M059J (cell line): Measurements from ENCODE around the gene MAN2B2. TPM values are rescaled to one million over a fixed set of nuclear protein-coding genes. Genes with fewer than 3 reads are reported as not detected.

Experiments
- DNase-seq: peaks from one replicate; pipeline ENCODE4 v3.0.0-alpha.2; 2012; ENCODE audit warnings: low read depth
- total RNA-seq: library from RNA; depleted of rRNA; stranded (reverse); fragments of >200 nt; shearing (Covaris generic); gene quantifications from 2 replicates; pipeline ENCODE4 v1.2.3, GENCODE V29; 2014; rRNA removed

MAN2B2 gene
- 22.2 and 28.8 TPM in 2 replicates for total RNA-seq

DNA sequence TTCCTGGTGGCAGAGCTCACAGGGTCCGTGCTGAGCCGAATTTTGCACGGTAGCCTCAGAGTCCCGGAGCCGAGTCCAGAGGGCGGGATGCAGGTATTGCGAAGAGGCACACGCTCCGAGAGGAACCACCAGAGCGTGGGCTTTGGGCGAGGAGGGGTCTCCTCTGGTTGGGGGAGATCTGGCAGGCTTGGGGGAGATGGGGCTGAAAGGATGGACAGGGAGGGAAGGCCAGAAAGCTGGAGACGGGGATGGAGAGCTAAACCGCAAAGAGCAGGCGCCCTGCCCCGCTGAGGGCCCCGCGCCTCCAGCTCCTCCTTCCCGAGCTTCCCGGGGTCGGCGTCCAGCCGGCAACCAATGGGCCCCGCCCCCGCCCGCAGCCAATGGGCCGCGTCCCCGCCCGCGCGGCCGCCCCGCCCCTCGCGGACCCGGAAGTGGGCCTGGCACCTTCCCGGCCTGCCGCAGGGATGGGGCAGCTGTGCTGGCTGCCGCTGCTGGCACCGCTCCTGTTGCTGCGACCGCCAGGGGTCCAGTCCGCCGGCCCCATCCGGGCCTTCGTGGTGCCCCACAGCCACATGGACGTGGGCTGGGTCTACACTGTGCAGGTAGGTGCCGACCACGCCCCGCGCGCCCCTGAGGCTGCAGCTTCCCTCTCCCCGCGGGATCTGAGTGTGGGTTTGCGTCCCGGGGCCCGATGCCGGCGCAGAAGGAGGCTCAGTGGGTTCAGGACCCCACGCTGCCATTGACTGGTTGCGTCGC lies at the start of gene MAN2B2:
TSS of gene MAN2B2 (plus strand) at position 443 of the 756 bp plus-strand sequence. CDS start at position 465, 22 bp downstream.
- DNase-seq = peak; percentile 79

DNA sequence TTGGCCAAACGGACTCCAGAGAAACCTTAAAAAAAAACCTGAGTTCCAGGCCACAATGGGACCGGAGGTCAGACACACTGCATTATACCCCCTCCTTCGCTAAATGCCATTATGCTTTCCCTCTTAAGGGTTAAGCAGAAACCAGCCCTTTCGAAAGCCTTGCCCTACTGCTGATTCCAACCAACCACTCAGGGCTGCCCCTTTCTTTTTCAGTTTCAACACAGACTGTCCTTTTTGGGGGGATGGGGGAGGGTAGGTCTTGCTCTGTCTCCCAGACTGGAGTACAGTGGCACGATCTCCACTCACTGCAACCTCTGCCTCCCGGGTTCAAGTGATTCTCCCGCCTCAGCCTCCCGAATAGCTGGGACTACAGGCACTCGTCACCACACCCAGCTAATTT lies 49.5 kb upstream of the MAN2B2 start:
- no peak for DNase-seq

DNA sequence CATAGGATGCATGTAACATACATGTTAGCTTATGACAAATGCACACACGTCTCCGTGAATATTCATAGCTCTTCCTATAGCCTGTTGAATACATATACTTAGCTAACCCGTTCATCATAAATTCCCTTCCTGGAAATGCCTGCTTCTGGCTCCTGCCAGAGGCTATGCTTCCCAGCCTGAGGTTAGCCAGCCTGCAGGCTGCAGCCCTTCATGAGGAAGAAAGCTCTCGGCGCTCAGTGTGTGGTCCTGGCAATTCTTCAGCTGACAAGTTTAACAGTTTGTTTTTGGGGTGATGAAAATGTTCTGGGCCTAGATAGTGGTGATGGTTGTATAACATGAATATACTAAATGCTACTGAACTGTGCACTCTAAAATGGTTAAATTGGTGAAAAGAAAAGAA lies 48.8 kb upstream of the MAN2B2 start:
- DNase-seq = peak; percentile 18

DNA sequence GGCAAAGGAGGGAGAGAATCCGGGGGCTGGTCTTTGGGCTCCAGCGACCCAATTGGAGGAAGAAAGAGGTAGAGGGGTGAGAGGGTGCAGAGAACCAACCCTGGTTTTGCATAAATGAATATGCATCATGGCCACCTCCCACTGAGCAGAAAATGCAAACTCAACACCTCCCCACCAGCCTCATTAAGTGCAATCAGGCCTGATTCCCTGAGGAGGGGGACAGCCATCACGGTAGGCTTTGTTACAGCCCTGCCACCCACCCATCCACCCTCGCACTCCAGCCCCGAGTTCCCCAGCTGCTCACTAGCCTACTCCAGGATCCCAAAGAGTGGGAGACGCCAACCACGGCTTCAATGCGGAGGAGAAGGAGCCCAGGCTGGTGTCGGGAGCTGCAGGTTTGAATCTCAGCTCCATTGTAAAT lies 48.3 kb upstream of the MAN2B2 start:
- no peak for DNase-seq

DNA sequence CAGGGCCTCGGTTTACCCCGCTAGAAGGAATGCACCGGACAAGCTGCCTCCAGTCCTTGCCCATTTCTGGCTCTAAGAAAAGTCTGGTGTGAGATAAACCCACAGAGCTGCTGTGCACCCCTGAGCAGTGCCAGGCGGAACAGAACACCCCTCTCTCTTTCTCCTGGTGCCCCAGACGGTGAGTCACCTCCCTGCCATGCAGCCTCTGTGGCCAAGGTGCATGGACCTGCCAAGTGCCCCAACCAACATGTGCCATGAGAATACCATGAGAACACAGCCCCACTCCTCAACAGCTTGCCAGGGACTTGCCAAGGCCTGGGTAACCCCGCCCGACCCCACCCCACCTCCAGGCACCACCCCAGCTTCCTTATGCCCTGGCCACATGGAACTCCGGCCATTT lies 47.7 kb upstream of the MAN2B2 start:
- peak; percentile 46 for DNase-seq

DNA sequence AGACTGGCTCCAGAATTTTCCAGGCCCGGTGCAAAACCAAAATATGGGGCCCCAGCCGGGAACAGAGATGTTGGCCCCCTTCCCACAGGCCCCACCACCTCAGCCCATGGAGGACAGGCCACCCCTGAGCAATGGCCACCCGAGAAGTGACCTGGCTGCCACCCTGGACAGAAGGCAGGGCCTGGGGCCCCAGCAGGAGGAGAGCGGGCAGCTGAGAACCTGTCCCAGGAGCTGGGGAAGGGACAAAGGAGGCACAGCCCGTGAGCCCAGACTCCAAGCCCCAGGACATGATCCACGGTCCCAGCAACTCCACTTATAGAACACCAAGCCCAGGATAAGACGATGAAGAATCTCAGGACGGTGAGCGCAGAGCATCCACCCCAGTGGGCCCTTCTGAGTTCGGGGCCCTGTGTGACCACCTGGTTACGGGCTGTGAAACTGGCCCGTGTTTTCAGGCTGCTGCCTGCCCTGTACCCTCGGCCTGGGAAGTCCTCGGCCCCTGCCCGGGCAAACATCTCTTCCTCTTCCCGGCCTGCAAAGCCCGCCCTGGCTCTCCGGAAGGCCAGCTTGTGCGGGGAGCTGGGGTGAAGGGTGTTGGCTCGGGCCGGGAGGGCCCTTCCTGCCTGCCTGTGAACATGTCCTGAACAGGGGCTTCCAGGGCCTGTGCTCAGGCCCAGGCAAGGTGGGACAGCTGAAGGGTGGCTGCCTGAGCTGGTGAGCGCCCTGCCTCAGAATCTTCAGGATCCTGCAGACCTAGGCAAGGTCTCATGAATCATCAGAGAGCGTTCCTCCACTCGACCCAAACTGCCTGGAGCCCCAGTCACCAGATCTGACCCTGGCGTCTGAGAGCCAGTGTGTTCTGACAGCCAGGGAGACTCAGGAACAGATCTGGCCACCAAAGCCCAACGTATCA lies 47.0 kb upstream of the MAN2B2 start:
- no peak for DNase-seq

DNA sequence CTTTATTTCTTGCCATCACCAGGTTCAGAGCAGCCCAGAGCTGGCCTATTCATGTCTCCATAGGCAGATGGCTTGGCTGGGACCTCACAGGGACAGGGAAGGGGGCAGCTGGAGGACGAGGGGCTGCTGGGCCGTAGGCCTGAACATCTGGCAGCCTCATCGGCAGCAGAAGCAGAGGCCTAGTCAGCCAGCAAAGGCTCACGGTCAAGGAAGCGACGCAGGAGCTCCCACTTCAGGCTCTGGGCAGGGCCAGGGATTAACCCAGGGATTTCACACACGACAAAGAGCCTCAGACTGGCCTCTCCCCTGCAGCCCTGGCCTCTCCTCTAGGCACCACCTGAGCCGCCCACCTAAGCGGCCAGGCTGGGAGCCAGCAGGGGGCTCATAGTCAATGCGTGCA lies 46.0 kb upstream of the MAN2B2 start:
- DNase-seq = no peak

DNA sequence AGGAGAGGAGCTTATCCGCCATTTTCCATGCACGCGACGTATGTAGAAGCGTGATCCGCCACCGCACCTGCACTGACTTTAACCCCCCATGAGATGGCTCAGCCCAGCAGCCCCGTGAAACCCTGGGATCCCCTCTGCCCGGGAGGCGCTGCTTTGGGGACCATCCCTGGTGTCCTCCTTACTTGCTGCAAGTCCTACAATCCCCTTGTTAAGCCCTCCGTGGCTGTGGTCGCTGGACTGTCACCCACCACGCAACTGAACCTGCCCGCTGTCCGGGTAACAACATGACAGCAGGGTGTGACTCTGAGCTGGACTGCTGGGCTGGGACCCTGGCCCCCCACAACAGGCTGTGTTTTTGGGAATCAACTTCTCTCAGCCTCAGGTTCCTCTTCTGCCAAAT lies 44.7 kb upstream of the MAN2B2 start:
- DNase-seq = no peak

DNA sequence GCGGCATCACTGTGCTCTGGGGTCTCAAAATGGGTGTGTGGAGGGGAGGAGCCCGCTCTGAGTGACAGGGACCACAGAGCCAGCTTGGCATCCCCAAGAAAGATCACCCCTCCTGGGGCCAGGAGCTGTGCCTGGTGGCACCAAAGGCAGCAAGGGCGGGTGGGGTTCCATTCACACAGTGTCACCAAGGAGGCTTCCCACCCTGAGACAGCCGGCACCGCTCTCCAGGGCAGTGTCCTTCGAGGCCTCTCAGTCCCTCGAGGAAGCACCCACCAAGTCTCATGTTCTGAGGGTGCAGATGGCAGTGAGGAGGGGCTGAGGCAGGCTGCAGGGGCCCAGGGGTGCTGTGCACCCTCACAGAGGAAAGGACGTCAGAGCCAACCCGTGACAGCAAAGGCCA lies 44.0 kb upstream of the MAN2B2 start:
- DNase-seq = no peak

DNA sequence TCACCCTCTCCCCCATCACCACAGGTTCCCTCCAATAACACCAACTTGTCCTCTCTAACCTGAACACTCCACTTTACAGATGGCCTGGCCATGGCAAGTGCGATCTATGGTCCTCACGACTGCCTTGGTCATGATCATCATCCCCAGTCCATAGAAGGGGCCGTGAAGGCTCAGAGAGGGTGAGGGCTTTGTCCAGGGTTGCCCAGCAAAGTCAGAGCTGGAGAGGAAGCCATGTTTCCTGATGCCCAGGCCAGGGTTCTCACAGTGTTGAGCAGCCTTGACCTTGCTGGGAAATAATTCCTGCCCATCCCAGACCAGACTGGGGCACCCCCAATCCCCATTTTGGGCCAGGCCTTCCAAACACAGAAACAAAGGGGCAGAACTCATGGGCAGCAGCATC lies 42.9 kb upstream of the MAN2B2 start:
- no peak for DNase-seq

DNA sequence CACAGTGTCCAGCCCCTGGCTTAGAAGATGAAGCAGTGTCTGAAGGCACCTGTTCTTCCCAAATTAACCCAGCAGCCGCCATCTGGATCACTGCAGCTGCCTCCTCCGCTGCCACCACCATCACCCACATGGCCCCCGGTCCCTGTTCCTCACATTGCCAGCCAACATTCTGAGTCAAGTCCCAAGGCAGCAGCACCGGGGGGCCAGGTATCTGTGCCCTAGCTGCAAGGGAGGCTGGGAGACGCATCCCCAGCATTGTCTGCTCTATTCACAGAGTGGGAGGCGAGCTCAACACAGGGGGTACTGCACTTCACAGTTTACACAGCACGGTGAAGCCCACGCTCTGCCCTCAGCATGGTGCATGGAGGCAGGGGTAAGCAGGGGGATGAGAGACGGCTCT lies 42.3 kb upstream of the MAN2B2 start:
- no peak for DNase-seq

DNA sequence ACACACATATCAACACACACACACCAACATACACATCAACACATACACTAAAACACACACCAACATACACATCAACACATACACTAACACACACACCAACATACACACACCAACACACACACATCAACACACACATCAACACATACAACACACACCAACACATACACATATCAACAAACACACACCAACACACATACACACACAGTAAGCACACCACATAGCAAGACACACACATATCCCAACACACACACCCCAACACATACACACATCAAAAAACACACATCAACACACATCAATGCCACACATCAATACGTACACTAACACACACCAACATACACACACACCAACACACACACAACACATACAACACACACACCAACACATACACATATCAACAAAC lies 40.9 kb upstream of the MAN2B2 start:
- no peak for DNase-seq

DNA sequence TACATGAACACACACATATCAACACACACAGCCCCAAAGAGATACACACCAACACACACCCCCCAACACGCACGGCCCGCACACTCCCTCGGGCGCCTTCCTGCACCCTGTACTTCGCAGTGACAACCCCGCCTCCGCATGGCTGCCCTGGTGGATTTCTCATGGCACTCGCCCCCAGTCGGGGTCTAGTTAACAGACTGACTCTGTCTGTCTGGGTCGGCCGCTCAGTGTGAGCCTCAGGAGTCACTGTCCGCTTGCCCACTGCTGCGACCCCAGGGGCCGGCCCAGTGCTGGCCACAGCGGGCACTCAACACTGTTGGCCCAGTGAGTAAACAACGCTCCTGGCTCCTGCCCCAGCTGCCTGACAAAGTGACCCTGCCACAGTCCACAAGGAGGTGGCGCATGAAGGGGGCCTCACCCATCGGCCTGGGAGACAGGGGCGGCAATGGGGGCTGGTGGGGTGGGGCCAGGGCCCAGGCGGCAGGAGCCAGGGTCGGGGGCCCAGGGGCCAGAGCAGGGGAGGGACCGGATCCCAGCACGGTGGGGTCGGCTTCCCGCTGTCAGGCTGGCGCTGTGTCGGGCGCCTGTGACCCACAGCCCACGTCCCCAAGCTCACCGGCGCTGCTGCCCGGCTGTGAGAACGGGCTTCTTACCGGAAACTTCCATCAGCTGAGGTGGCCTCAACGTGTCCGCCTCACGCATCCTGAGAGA lies 40.2 kb upstream of the MAN2B2 start:
- no peak for DNase-seq

DNA sequence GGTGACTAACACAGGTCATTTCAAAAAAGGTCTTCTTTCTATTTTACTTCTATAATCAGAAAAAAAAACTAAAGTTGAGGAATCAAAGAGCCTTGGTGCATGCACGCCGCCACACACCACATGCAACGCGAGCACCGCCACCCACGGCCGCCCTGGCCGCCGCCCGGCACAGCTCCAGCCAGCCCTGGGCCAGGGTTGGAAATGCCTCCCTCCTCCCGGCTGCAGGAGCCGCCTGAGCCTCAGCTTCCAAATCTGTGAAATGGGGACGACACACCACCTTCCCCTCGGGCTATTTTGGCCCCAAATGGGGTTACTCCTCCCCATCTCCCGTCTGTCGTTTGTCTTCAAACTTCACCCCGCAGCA lies 39.7 kb upstream of the MAN2B2 start:
- DNase-seq = no peak

DNA sequence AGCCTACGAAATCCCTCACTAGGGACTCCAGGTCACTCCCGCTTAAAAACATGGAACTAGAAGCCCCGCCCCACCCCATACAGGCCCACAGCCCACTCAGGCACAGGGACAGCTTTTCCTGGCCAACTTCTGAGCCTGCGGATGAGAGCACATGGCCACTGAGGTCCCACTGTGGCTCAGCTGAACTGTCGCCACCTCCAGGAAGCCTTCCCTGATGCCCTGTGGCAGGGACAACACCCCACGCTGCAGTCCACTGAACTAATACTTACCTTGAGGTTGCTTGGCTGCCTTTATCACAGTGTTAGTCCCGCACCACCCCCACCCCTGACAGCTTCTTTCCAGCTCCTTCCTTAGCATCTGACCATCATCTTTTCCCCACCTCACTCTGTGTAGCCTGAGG lies 39.3 kb upstream of the MAN2B2 start:
- DNase-seq = no peak

DNA sequence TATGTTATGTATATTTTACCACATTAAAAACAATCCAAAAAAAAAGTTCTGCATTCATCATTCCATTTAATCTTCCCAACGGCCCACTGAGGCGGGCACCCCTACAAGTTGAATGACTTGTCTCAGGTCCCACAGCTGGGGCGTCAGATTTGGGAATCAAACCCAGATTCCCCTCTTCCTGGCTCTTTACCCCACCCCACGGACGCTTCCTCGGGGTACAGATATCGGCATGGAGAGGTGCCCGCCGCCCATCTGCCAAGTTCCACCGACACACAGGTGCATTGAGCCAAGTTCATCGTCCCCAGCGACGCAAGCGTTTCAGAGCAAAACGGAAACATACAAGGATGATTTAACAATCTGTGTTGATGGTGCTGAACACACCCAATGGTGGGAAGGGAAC lies 36.9 kb upstream of the MAN2B2 start:
- DNase-seq = no peak

DNA sequence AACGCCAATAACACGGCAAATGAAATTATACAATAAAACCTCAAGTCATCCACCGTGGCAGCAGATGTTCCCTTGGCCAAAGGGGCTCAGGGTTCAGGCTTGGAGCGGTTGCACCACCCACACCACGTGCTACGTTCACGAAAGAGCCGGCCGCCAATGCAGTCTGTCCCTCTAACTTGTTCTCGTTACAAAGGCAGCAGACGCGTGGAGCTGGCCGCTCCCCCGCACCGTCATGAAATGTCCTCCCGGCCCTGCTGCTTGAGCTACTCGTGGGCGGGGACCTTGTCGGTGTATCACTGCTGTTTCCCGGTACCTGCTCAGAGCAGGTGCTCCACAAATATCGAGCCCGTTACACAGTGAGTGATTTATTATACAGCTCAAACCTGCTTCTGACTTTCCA lies 36.4 kb upstream of the MAN2B2 start:
- no peak for DNase-seq

DNA sequence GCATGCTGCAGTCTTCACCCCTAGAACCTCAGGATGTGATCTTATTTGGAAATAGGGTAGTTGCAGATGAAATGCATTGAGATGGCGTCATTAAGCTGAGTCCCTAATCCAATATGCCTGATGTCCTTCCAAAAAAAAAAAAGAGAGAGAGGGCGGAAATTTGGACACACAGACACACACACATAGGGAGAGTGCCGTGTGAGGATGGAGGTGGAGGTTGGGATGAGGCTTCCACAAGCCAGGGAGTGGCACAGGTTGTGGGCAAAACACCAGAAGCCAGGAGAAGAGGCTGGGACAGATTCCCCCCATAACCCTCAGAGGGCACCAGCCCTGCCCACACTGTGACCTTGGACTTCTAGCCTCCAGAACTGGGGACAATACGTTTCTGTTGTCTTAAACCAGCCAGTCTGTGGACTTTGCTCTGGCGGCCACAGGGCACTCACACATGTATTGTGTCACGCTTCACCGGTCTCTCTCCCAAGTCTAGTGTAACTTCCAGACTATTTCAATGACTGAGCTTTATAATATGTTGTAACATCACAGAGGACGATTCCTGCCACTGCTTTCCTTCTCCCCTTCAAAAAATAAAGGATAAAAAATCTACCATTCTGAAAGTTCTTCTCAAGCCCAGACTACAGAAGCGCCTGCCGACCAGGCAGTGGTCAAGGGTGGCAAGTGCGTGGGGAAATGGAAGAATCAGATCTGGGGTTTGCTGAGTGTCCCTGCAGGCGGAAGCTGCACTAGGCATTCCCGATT lies 35.8 kb upstream of the MAN2B2 start:
- no peak for DNase-seq

DNA sequence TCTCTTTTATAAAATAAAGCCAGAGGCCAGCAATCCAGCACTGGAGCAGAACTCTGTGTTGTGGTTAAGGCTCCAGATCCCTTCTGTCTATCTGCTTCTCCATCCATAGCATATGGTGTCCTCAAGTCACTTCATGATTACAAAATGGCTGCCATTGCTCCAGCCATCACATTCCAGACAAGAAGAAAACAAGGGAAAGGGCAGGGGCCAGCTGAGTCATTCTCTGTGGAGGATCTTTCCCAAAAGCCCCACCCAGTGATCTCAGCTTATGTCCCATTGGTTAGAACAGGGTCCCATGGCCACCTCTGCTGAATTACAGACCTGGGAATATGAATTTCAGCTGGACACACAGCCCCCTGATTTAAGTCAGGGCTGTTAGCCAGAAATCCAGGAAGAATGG lies 34.1 kb upstream of the MAN2B2 start:
- DNase-seq = no peak

DNA sequence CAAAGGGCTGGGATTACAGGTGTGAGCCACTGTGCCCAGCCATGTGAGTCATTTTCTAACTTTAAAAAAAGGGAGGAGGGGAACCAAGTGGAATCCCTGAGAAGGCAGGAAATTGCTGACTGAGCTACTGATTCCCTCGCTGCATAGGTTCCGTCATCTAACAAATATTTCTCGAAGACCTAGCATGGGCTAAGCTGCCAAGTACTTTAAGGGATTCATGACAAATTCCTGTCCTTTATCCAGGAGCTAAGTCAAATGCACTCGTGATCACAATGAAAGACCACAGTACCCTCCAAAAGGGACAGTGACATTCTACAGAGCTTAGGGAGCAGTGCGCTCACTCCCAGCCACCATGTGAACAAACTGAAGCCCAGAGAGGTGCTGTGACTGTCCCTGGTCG lies 33.2 kb upstream of the MAN2B2 start:
- DNase-seq = peak; percentile 44

DNA sequence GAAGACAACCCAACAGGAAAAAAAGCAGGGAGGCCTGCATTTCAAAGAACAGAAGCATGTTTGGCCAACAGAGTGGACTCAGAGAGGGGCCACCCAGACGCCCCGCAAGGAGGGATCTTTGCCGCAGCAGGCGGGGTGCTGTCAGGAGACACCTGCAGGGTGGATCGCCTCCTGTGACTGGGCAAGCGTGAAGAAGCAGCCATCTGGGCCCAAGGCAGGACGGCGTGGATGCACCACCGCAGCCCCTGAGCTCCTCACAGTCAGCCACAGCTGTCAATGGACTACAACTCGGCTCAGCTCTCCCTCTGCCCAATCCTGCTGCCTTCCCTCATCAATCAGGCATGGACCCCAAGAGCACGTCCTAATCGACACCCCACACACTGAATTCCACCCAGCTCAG lies 32.0 kb upstream of the MAN2B2 start:
- DNase-seq = no peak

DNA sequence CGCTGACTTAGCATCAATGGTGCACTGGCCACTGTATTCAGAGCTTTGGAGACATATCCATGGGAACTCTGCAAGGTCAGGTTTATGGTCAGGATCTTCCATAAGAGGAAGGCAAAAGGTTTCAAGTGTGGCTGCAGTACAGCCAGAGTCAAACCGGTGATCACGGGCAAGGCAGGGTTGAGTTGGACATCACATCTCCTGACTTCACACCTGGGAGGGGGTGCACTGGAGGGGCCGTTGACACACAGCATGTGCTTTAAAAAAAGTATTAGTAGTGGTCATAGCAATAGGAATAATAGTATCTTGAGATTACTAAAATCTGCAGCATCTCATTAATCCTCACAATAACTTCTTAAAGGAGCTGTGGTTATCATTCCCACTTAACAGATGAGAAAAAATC lies 28.9 kb upstream of the MAN2B2 start:
- DNase-seq = no peak
